Fibroblast of mammary gland (primary cell): Measurements from ENCODE around the gene PRKCH.

ENCODE experiments used
- DNase-seq: peaks from one replicate; pipeline ENCODE4 v3.0.0-alpha.2; 2010; ENCODE audit warnings: low read depth
- H3K4me3 ChIP-seq: 2 replicates; pipeline ENCODE4 v1.5.1; 2011; ENCODE audit warnings: low read depth, mild to moderate bottlenecking, low read length, moderate library complexity; ENCODE audit not compliant: control insufficient read depth
- CTCF ChIP-seq: conservative IDR thresholded peaks from 2 replicates; pipeline ENCODE4 v1.5.1; 2011; ENCODE audit warnings: low read depth, low read length, inconsistent platforms; ENCODE audit not compliant: control insufficient read depth, insufficient read depth

Gene PRKCH

GRCh38 chr14:61434311-61434710, 112.9 kb downstream of the PRKCH start:
- DNase-seq = no peak
- no peak overlapping the region for H3K4me3 ChIP-seq
- no peak for TF ChIP-seq CTCF

- no peak overlapping the region for H3K4me3 ChIP-seq
- DNase-seq = peak; percentile 21
- TF ChIP-seq CTCF = no peak
Observed at GRCh38 chr14:61435563-61436337, 114.4 kb downstream of the PRKCH start.

GRCh38 chr14:61437381-61437780, 116.0 kb downstream of the PRKCH start:
- DNase-seq = no peak
- no peak for TF ChIP-seq CTCF
- H3K4me3 ChIP-seq = no peak overlapping the region

- no peak overlapping the region for H3K4me3 ChIP-seq
- TF ChIP-seq CTCF = no peak
- no peak for DNase-seq
Observed at GRCh38 chr14:61438036-61438435, 116.7 kb downstream of the PRKCH start.

- no peak for DNase-seq
- TF ChIP-seq CTCF = no peak
Observed at GRCh38 chr14:61438497-61438859, 117.1 kb downstream of the PRKCH start.

GRCh38 chr14:61438860-61439765, 117.7 kb downstream of the PRKCH start:
- no peak overlapping the region for H3K4me3 ChIP-seq
- DNase-seq = peak; percentile 30
- TF ChIP-seq CTCF = no peak

More at GRCh38 chr14:61438497-61438859, 117.1 kb downstream of the PRKCH start:
- no peak overlapping the region for H3K4me3 ChIP-seq
